Sigmoid colon (tissue), 7 donors: Measurements from ENCODE around the gene IL3. TPM values are rescaled to one million over a fixed set of nuclear protein-coding genes. Genes with fewer than 3 reads are reported as not detected.

ENCODE experiments used
- DNase-seq: peaks from one replicate; pipeline ENCODE4 v3.0.0-alpha.2; 2019
- H3K27ac ChIP-seq, 4 donors: fragments of 200-600 bp; sonication (generic); one replicate each; pipeline ENCODE4 v1.5.1; 2016 to 2019; ENCODE audit warnings: mild to moderate bottlenecking in 1 of 4
- H3K27me3 ChIP-seq, 3 donors: fragments of 200-600 bp; sonication (generic); one replicate each; pipeline ENCODE4 v1.5.1; 2019; ENCODE audit warnings: mild to moderate bottlenecking in 1 of 3
- H3K36me3 ChIP-seq, 4 donors: fragments of 200-600 bp; sonication (generic); one replicate each; pipeline ENCODE4 v1.5.1; 2016 to 2019
- H3K4me1 ChIP-seq, 4 donors: fragments of 200-600 bp; sonication (generic); one replicate each; pipeline ENCODE4 v1.5.1; 2017 to 2019
- H3K4me3 ChIP-seq, 4 donors: fragments of 200-600 bp; sonication (generic); one replicate each; pipeline ENCODE4 v1.5.1; 2017 to 2019; ENCODE audit warnings: mild to moderate bottlenecking in 2 of 4, moderate library complexity in 1 of 4
- H3K9me3 ChIP-seq, 4 donors: fragments of 200-600 bp in 3 of 4; sonication (generic) in 3 of 4; one replicate each; pipeline versions ENCODE4 v1.5.1 to v1.6.1; 2013 to 2019
- CTCF ChIP-seq, 4 experiments: fragments of 450-650 bp in 3 of 4; fragments of 200-600 bp in 1 of 4; IDR thresholded peaks; one replicate each; pipeline ENCODE4 v1.5.1; 2016 to 2019; ENCODE audit warnings: antibody characterized with exemption in 4 of 4, mild to moderate bottlenecking in 3 of 4, moderate library complexity in 2 of 4
- EP300 ChIP-seq, 4 donors: sonication (generic); formaldehyde crosslinking; IDR thresholded peaks; one replicate each; pipeline ENCODE4 v1.6.1; 2017; ENCODE audit warnings: antibody characterized with exemption in 4 of 4
- POLR2A ChIP-seq, 2 donors: fragments of 450-650 bp; IDR thresholded peaks; one replicate each; pipeline ENCODE4 v1.6.1; 2016; ENCODE audit warnings: antibody characterized with exemption in 2 of 2, mild to moderate bottlenecking in 2 of 2, moderate library complexity in 2 of 2
- POLR2AphosphoS5 ChIP-seq, 4 donors: sonication (generic); formaldehyde crosslinking; IDR thresholded peaks; one replicate each; pipeline ENCODE4 v1.6.1; 2017; ENCODE audit warnings: antibody characterized with exemption in 4 of 4
- WGBS, 2 donors: extraction: QIAGEN DNeasy Blood & Tissue Kit; methylation state at CpG; one replicate each; pipeline ENCODE4 v1.1.7; 2013; 5-methylcytosine and 5-hydroxymethylcytosine counted together
- intact Hi-C: fragments of 100-400 bp; cut with DNase I; formaldehyde crosslinking; loops from one replicate; pipeline ENCODE4 v1.15.1; 2023
- polyA plus RNA-seq, 3 donors: library from polyadenylated mRNA; stranded (reverse); fragments of 200-250 nt; gene quantifications; one replicate each; pipeline ENCODE4 v1.2.3, GENCODE V29; 2013
- total RNA-seq, 4 donors: library from RNA; depleted of rRNA; stranded (reverse); fragments of >200 nt; gene quantifications; one replicate each; pipeline ENCODE4 v1.1.0, GENCODE V29; 2016
- donor health status: healthy with polysubstance abuse.
- donor health status: Bipolar disorder and iron deficiency.
- donor health status: healthy.

IL3 gene
- total and polyA plus RNA-seq, 7 donors: not detected

- 99 to 100% methylated on average over 1 of the region's 1 CpG for WGBS, 2 donors
- H3K9me3 ChIP-seq: no peaks in the 10 kb centered on the region
- H3K27me3 ChIP-seq: no peaks in the 10 kb centered on the region
- intact Hi-C loops: no loop called here
- no peaks in the 10 kb centered on the region for H3K4me1 ChIP-seq
- no peaks in the 10 kb centered on the region for H3K36me3 ChIP-seq
- H3K4me3 ChIP-seq: no peak overlapping the region
- TF ChIP-seq CTCF (IDR thresholded peaks at IDR 0.05): no peak
- no peak for TF ChIP-seq POLR2AphosphoS5 (IDR thresholded peaks at IDR 0.05)
- no peak for TF ChIP-seq EP300 (IDR thresholded peaks at IDR 0.05)
- TF ChIP-seq POLR2A (IDR thresholded peaks at IDR 0.05): no peak
- no peak for DNase-seq
- H3K27ac ChIP-seq: no peak overlapping the region
Measured at GRCh38 chr5:132055441-132055807, 5.0 kb upstream of the IL3 start.

GRCh38 chr5:132055808-132056609, 4.4 kb upstream of the IL3 start:
- Histone ChIP-seq H3K4me1 (no peaks in the 10 kb centered on the region), H3K4me3 (no peak overlapping the region), H3K36me3 (no peaks in the 10 kb centered on the region), H3K27me3 (no peaks in the 10 kb centered on the region), H3K9me3 (no peaks in the 10 kb centered on the region), H3K27ac (no peak overlapping the region)
- 75 to 78% methylated on average over 12 of the region's 12 CpGs for WGBS, 2 donors
- intact Hi-C loops: no loop called here
- no peak for TF ChIP-seq EP300 (IDR thresholded peaks at IDR 0.05)
- TF ChIP-seq CTCF (IDR thresholded peaks at IDR 0.05): no peak
- TF ChIP-seq POLR2AphosphoS5 (IDR thresholded peaks at IDR 0.05): no peak
- no peak for TF ChIP-seq POLR2A (IDR thresholded peaks at IDR 0.05)
- DNase-seq: peak; percentile 61

DNA sequence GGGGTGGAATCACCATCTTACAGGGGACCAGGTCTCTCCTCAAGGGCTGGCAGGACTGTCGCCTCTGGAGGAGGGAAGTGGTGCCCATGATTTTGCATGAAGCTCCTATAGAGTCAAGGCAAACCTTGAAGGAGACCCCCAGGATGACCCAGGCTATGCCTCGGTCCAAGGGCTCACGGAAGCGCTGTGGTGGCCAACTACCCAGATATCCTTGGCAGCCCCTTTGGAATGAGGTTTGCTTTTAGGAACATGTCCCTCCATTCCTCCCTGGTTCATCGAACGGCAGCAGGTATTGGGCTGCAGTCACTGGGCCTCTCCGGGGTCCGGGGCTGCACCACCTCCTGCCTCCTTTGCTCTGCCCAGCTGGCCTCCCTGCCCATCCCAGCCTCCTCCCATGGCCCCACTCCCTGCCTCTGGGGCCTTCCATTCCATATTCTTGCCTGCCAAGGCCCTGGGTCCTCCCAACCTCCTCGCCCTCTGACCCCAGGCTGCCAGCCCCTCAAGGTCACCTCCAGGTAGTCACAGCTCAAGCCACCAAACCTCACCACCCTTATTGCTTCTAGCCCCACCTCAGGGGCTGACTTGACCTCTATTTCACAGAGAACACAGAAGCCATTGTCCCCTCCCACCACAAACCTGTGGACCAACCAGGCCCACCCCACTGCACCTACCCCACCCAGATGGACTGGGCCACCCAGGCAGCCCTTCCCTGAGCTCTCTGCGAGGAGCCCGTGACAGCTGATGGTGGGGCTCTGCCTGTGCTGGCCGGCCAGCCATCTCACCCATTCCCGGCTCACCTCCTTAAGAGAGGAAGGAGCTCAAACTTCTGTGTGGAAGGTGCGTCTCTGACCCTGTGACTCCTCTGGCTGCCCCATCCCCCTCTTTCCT, 3.6 kb upstream of the IL3 start:
- TF ChIP-seq POLR2AphosphoS5 (IDR thresholded peaks at IDR 0.05): no peak
- no peak for TF ChIP-seq CTCF (IDR thresholded peaks at IDR 0.05)
- TF ChIP-seq EP300 (IDR thresholded peaks at IDR 0.05): no peak
- peak; percentile 44 for DNase-seq
- intact Hi-C loops: no loop called here
- H3K9me3 ChIP-seq: no peaks in the 10 kb centered on the region
- no peaks in the 10 kb centered on the region for H3K27me3 ChIP-seq
- WGBS, 2 donors: 84 to 92% methylated on average over 14 of the region's 14 CpGs
- no peaks in the 10 kb centered on the region for H3K36me3 ChIP-seq
- H3K4me1 ChIP-seq: no peaks in the 10 kb centered on the region
- no peak overlapping the region for H3K27ac ChIP-seq
- H3K4me3 ChIP-seq: no peak overlapping the region

DNA sequence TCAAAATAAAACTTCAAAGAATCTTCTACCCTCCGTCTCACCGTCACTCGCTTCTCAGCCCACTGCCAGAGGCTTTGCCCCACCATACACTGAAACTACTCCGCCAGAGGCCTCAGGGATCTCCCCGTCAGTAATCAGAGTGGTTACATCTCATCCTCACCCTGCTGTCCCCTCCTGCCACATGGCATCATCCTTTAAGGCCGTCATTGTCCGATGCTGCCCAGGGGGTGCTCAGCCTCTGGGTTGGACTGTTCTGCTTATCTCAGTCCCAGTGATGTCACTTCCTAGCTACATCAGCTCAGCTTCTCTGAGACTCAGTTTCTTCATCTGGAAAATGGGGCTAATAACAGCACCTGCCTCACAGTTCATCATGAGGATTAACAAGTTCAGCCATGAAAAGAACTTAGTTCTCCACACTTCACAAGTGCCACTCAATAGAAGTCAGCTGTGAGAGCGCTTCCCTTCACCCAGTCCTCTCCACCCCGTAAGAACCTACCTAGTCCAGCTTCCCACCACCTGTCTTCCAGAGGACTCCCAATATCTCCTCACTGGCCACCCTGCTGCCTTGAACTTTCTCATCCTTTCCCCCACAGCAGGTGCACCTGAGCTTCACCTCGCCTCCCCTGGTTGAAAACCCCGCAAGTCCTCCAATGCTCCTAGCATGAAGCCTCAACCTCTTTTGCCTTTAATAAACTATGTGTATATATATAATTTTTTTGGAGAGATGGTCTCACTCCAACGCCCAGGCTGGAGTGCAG, 2.8 kb upstream of the IL3 start:
- TF ChIP-seq POLR2A (IDR thresholded peaks at IDR 0.05): no peak
- no peak for TF ChIP-seq POLR2AphosphoS5 (IDR thresholded peaks at IDR 0.05)
- no peak for TF ChIP-seq CTCF (IDR thresholded peaks at IDR 0.05)
- TF ChIP-seq EP300 (IDR thresholded peaks at IDR 0.05): no peak
- intact Hi-C loops: no loop called here
- Histone ChIP-seq H3K27me3 (no peaks in the 10 kb centered on the region), H3K4me3 (no peak overlapping the region), H3K27ac (no peak overlapping the region), H3K9me3 (no peaks in the 10 kb centered on the region), H3K36me3 (no peaks in the 10 kb centered on the region), H3K4me1 (no peaks in the 10 kb centered on the region)
- peak; percentile 36 for DNase-seq
- 85 to 91% methylated on average over 12 of the region's 12 CpGs for WGBS, 2 donors
